Fibroblast of mammary gland (primary cell): ENCODE results near the gene LILRA6.
"Not testable (repeated sequence)": the region's sequence is repeated elsewhere in the genome, so short reads cannot be mapped to it uniquely, and the experiment has no call there.

ENCODE experiments used
- DNase-seq: peaks from one replicate; pipeline ENCODE4 v3.0.0-alpha.2; 2010; ENCODE audit warnings: low read depth
- H3K4me3 ChIP-seq: 2 replicates; pipeline ENCODE4 v1.5.1; 2011; ENCODE audit warnings: low read depth, mild to moderate bottlenecking, low read length, moderate library complexity; ENCODE audit not compliant: control insufficient read depth
- CTCF ChIP-seq: conservative IDR thresholded peaks from 2 replicates; pipeline ENCODE4 v1.5.1; 2011; ENCODE audit warnings: low read depth, low read length, inconsistent platforms; ENCODE audit not compliant: control insufficient read depth, insufficient read depth

The LILRA6 gene

DNA sequence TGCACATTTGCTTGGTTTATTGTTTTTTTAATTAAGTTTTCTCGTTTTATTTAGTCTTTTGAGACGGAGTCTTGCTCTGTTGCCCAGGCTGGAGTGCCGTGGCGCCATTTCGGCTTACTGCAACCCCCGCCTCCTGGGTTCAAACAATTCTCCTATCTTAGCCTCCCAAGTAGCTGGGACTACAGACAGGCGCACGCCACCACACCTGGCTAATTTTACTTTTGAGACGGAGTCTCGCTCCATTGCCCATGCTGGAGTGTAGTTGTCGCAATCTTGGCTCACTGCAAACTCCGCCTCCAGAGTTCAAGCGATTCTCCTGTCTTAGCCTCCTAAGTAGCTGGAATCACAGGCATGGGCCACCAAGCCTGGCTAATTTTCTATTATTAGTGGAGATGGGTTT is 40.6 kb downstream of the LILRA6 start:
- no peak for TF ChIP-seq CTCF
- peak overlapping the region; percentile 97 for H3K4me3 ChIP-seq
- no peak for DNase-seq

DNA sequence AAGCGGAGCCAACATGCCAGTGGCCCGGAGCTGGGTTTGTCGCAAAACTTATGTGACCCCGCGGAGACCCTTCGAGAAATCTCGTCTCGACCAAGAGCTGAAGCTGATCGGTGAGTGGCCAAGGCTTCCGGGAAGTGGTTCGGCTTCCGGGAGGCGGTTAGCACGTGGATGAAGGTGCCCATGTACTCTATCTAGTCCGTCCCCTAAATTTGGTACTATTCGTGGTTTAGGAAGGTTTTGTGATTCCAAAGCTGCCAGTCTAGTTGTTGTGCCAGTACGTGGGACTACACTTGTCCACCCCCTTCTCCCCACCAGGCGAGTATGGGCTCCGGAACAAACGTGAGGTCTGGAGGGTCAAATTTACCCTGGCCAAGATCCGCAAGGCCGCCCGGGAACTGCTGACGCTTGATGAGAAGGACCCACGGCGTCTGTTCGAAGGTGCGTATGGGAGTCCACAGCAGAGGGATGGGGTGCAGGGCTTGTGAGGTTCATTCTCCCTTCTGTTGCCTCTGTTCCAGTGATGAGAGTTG is 41.4 kb downstream of the LILRA6 start:
- H3K4me3 ChIP-seq, result peak overlapping the region; percentile 97
- TF ChIP-seq CTCF, result no peak
- no peak for DNase-seq

DNA sequence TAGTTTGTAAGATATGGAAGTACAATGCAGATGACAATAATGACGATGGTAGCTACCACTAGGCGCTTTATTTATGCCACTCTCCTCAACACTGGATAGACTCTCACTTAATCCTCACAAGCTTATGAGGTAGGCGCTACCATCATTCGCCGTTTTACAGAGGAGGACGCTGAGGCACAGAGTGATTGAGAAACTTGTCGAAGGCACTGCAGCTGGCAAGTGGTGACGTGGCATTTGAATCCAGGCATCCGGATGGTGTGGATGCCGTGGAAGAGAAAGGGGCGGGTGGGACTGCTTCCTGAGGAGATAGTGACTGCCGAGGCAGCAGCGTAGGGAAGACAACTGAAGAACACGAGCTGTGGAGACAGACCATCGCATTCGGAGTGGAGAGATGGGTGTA is 43.2 kb downstream of the LILRA6 start:
- no peak for TF ChIP-seq CTCF
- H3K4me3 ChIP-seq, result no peak overlapping the region
- DNase-seq, result no peak

- no peak overlapping the region for H3K4me3 ChIP-seq
- DNase-seq, result no peak
- no peak for TF ChIP-seq CTCF
Observed at GRCh38 chr19:54197121-54197520, 45.5 kb downstream of the LILRA6 start.

GRCh38 chr19:54196536-54196935 is 46.1 kb downstream of the LILRA6 start:
- DNase-seq, result no peak
- no peak for TF ChIP-seq CTCF
- no peak overlapping the region for H3K4me3 ChIP-seq

DNA sequence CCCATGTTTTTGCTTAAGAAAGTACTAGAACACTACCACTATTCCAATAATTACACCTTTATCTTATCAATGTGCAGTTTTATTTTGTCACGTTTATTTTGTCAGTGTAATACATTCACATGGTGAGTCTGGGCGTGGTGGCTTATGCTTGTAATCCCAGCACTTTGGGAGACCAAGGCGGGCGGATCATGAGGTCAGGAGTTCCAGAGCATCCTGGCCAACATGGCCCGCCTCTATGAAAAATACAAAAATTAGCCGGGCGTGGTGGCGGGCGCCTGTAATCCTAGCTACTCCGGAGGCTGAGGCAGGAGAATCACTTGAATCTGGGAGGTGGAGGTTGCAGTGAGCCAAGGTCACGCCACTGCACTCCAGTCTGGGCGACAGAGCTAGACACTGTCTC is 48.1 kb downstream of the LILRA6 start:
- H3K4me3 ChIP-seq, DNase-seq: not testable (repeated sequence)

GRCh38 chr19:54193011-54193410 is 49.6 kb downstream of the LILRA6 start:
- no peak for DNase-seq
- no peak for TF ChIP-seq CTCF
- H3K4me3 ChIP-seq, result no peak overlapping the region
